ENCODE data around the gene HRG. TPM values are rescaled to one million over a fixed set of nuclear protein-coding genes. Genes with fewer than 3 reads are reported as not detected.
"Not testable (repeated sequence)": the region's sequence is repeated elsewhere in the genome, so short reads cannot be mapped to it uniquely, and the experiment has no call there.

The HRG gene
- total RNA-seq, 1 experiment from 2014 or later, result 0.10 TPM

DNA sequence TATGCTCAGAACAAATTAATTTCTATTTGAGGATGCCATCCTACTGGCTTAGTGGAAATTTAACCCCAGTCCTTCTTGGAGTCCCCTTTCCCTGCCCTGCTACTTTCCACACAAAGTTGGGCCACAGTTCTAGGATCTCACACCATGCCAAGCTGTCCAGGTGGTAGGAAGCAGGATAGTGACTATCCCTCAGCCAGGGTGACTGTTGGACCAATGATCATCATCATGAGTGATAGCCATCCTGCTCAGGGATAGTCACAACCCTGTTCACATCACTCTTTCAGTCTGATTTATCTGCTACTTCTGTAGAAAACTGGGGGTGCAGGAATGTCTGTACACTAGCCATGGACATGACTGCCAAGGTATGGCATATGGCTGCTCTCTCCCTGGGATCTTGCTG is 12.8 kb downstream of the HRG start:
- DNase-seq (ENCODE audit: extremely low read depth, low read depth), result no peak

DNA sequence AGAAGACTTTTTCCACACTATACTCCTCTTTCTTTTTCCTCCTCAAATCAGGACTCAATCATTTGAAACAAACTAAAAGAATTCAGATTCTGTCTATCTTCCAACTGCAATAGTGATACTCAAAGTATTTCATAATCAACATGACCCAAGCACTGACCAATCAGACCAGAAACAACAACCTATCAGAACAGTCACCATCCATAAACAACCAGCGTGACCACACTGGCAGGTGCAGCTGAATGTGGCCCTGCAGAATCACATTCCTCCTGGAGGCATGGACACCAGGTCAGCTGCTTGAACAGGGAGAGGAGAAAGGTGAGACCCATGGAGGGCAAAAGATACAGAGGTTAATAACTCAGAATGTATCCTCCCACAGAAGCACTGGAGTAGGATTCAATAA is 13.3 kb downstream of the HRG start:
- DNase-seq (ENCODE audit: extremely low read depth, low read depth), result no peak

DNA sequence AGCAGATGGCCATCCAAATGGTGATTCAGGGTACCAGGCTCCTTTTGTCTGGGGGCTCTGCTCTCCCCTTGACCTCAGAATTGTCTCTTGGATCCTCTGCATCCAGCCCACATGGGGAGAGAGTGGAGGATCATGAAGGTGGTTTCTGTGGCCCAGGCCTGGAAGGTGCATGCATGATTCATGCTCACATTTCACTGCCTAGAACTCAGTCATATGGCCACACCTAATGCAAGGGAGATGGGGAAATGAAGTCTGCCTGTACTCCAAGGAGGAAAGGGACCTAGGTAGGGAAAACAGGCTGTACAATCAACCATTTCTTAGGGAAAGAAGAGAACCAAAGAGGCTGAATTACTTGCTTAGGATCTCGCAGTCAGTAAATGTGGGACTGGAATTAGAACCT is 15.1 kb downstream of the HRG start:
- no peak for DNase-seq (ENCODE audit: extremely low read depth, low read depth)

- no peak for DNase-seq (ENCODE audit: extremely low read depth, low read depth)
These were observed 17.0 kb downstream of the HRG start for GRCh38 chr3:186682812-186683211.

- no peak for DNase-seq (ENCODE audit: extremely low read depth, low read depth)
These were observed 18.2 kb downstream of the HRG start for GRCh38 chr3:186683979-186684378.

DNA sequence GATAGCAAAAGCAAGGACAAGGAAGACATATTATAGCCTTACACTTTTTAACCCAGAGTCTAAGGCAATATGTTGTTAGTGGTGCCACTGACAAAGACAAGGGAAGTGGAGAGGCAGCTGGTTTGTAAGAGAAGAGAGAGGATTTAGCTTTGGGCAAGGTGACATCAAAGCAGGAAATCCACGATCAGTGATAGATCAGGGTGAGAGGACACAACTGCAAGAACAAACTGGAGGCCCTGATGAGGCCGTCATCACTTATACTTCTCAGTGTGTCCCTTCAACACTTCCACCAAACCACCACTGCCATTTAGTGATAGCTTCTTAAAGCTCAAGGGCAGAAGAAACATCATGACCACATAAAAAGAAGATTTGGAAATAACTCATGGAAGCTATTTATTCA is 20.7 kb downstream of the HRG start:
- not testable (repeated sequence) for DNase-seq (ENCODE audit: extremely low read depth, low read depth)

DNA sequence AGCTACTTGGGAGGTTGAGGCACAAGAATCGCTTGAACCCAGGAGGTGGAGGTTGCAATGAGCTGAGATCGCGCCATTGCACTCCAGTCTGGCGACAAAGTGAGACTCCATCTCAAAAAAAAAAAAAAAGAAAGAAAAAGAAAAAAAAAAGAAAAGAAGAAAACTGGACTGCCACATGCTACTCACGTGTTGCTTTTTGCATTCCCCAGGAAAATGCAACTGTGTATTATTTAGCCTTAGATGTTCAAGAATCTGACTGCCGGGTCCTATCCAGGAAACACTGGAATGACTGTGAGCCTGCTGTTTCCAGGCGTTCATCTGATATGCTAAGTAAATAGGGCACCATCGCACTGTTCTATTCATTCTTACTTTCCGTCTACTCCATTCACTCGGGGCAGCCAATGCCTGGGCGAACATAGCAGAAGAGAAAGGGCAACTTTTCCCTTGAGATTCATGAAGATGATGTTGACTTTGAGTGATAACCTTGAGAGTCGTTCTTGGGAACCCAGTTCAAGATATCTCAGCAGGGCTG is 21.4 kb downstream of the HRG start:
- DNase-seq (ENCODE audit: extremely low read depth, low read depth), result no peak

DNA sequence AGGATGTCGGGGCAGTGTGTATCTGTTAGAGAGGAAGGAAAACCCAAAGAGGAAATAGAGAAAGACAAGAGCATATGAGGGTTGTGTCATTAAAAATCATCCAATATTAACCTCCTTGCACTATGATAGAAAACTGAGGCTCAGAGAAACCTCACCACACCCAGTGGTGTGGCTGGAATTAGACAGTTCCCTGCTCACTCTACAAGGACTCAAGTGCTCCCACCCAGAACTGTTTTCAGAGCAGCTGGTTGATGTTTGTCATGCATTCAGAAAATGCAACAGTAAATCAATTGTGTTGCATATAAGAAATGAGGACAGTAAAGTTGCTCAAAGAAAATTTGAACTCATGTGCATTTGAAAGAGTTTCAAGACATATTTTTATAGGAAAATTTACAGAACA is 24.5 kb downstream of the HRG start:
- DNase-seq (ENCODE audit: extremely low read depth, low read depth), result not testable (repeated sequence)

DNA sequence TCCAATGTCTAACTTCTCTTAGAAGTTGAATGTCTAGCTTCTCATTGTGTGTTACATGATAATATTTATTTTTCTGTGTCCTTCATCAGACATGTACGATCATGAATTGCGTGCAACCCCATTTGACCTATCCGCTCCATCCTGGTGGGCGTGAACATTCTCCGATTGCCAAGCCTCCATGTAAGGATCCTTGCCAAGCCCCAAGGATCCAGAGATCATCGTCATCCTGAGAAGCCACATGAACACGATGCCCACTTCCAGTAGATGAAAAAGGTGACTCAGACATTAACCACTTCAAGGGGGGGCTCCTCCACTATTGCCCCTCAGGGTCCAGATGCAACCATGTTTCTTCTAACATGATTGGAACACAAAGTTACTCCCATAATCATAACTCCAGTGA is 25.9 kb downstream of the HRG start:
- DNase-seq (ENCODE audit: extremely low read depth, low read depth), result no peak

- DNase-seq (ENCODE audit: extremely low read depth, low read depth), result no peak
These were observed 28.0 kb downstream of the HRG start for GRCh38 chr3:186693843-186694242.

- no peak for DNase-seq (ENCODE audit: extremely low read depth, low read depth)
These were observed 28.6 kb downstream of the HRG start for GRCh38 chr3:186694288-186695032.

- DNase-seq (ENCODE audit: extremely low read depth, low read depth), result no peak
These were observed 30.7 kb downstream of the HRG start for GRCh38 chr3:186696522-186696921.

- no peak for DNase-seq (ENCODE audit: extremely low read depth, low read depth)
These were observed 31.7 kb downstream of the HRG start for GRCh38 chr3:186697510-186697909.

GRCh38 chr3:186700267-186700666 is 34.5 kb downstream of the HRG start:
- DNase-seq (ENCODE audit: extremely low read depth, low read depth), result no peak

GRCh38 chr3:186702451-186702850 is 36.6 kb downstream of the HRG start:
- DNase-seq (ENCODE audit: extremely low read depth, low read depth), result not testable (repeated sequence)

- no peak for DNase-seq (ENCODE audit: extremely low read depth, low read depth)
These were observed 40.3 kb downstream of the HRG start for GRCh38 chr3:186705882-186706780.

GRCh38 chr3:186708983-186709679 is 43.3 kb downstream of the HRG start:
- no peak for DNase-seq (ENCODE audit: extremely low read depth, low read depth)

DNA sequence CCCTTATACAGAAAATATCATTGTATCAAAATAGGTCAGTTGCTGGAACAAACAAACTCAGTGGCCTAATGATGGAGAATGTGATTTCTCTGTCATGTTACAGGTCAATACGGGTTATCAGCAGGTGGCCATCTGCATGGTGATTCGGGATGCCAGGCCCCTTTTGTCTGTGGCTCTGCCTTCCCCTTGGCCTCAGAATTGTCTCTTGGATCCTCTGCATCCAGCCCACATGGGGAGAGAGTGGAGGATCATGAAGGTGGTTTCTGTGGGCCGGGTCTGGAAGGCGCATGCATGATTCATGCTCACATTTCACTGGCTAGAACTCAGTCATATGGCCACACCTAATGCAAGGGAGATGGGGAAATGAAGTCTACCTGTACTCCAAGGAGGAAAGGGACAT is 44.9 kb downstream of the HRG start:
- not testable (repeated sequence) for DNase-seq (ENCODE audit: extremely low read depth, low read depth)

GRCh38 chr3:186713499-186713898 is 47.7 kb downstream of the HRG start:
- no peak for DNase-seq (ENCODE audit: extremely low read depth, low read depth)

GRCh38 chr3:186717039-186717457 is 51.2 kb downstream of the HRG start, which contains the start of gene KNG1:
Gene KNG1, plus strand, starts transcription at chr3:186717359. Its CDS starts 184 bp downstream, at chr3:186717543.
- no peak for DNase-seq (ENCODE audit: extremely low read depth, low read depth)

Measured in NCI-H460 (cell line).